Liver (tissue), 9 donors: ENCODE results near the gene MAP1LC3B2. TPM values are rescaled to one million over a fixed set of nuclear protein-coding genes. Genes with fewer than 3 reads are reported as not detected.

ENCODE experiments used
- DNase-seq: peaks from one replicate; pipeline ENCODE4 v3.0.0-alpha.2; 2017; ENCODE audit warnings: low spot score
- H3K27ac ChIP-seq, 2 donors: one replicate each; pipeline ENCODE4 v1.7.0; 2013; ENCODE audit warnings: inconsistent platforms in 2 of 2, low read length in 2 of 2, control low read depth in 1 of 2, low read depth in 1 of 2, mild to moderate bottlenecking in 1 of 2
- H3K27me3 ChIP-seq, 4 donors: one replicate each; pipeline versions ENCODE4 v1.6.1 to v1.7.0; 2013; ENCODE audit warnings: low read length in 3 of 4, inconsistent platforms in 1 of 4, mild to moderate bottlenecking in 1 of 4, moderate library complexity in 1 of 4; ENCODE audit not compliant: control insufficient read depth in 4 of 4, insufficient read depth in 4 of 4
- H3K36me3 ChIP-seq, 4 donors: one replicate each; pipeline versions ENCODE4 v1.6.1 to v1.7.0; 2013; ENCODE audit warnings: low read length in 3 of 4, mild to moderate bottlenecking in 3 of 4, low read depth in 1 of 4, moderate library complexity in 1 of 4; ENCODE audit not compliant: control insufficient read depth in 4 of 4, insufficient read depth in 3 of 4
- H3K4me1 ChIP-seq, 4 donors: one replicate each; pipeline versions ENCODE4 v1.6.1 to v1.7.0; 2013; ENCODE audit warnings: low read length in 3 of 4, mild to moderate bottlenecking in 3 of 4, moderate library complexity in 1 of 4; ENCODE audit not compliant: control insufficient read depth in 4 of 4, insufficient read depth in 4 of 4
- H3K4me3 ChIP-seq, 3 donors: one replicate each; pipeline versions ENCODE4 v1.6.1 to v1.7.0; 2013; ENCODE audit warnings: low read length in 3 of 3, control low read depth in 1 of 3, low read depth in 1 of 3, mild to moderate bottlenecking in 1 of 3
- H3K9ac ChIP-seq, 2 donors: one replicate each; pipeline ENCODE4 v1.7.0; 2013; ENCODE audit warnings: low read length in 2 of 2, mild to moderate bottlenecking in 2 of 2, moderate library complexity in 2 of 2, control low read depth in 1 of 2, low read depth in 1 of 2
- H3K9me3 ChIP-seq, 4 donors: one replicate each; pipeline versions ENCODE4 v1.6.1 to v1.7.0; 2013; ENCODE audit warnings: low read length in 3 of 4; ENCODE audit not compliant: control insufficient read depth in 4 of 4
- EGR1 ChIP-seq, 2 donors: IDR thresholded peaks; 2 replicates each; pipeline ENCODE4 v1.6.1; 2016 to 2018; ENCODE audit warnings: antibody characterized with exemption in 2 of 2, low read depth in 2 of 2
- FOXA1 ChIP-seq: IDR thresholded peaks from 2 replicates; pipeline ENCODE4 v1.6.1; 2016; ENCODE audit warnings: antibody characterized with exemption
- FOXA2 ChIP-seq: IDR thresholded peaks from 2 replicates; pipeline ENCODE4 v1.6.1; 2016; ENCODE audit warnings: antibody characterized with exemption
- GABPA ChIP-seq, 2 donors: IDR thresholded peaks in 1 of 2; conservative IDR thresholded peaks in 1 of 2; 2 replicates each; pipeline ENCODE4 v1.6.1; 2016; ENCODE audit warnings: antibody characterized with exemption in 2 of 2, mild to moderate bottlenecking in 1 of 2, moderate library complexity in 1 of 2
- HNF4A ChIP-seq, 2 donors: conservative IDR thresholded peaks; 2 replicates each; pipeline ENCODE4 v1.6.1; 2016; ENCODE audit warnings: antibody characterized with exemption in 2 of 2, mild to moderate bottlenecking in 2 of 2
- JUND ChIP-seq, 2 donors: IDR thresholded peaks; 2 replicates each; pipeline ENCODE4 v1.6.1; 2016; ENCODE audit warnings: antibody characterized with exemption in 2 of 2
- NR2F2 ChIP-seq: IDR thresholded peaks from 2 replicates; pipeline ENCODE4 v1.6.1; 2016; ENCODE audit warnings: antibody characterized with exemption
- RAD21 ChIP-seq, 2 donors: IDR thresholded peaks; 2 replicates each; pipeline ENCODE4 v1.6.1; 2016; ENCODE audit warnings: antibody characterized with exemption in 2 of 2, mild to moderate bottlenecking in 2 of 2
- RXRA ChIP-seq, 2 donors: IDR thresholded peaks; 2 replicates each; pipeline ENCODE4 v1.6.1; 2017 to 2018; ENCODE audit warnings: antibody characterized with exemption in 2 of 2, mild to moderate bottlenecking in 1 of 2
- SP1 ChIP-seq: IDR thresholded peaks from 2 replicates; pipeline ENCODE4 v1.6.1; 2018; ENCODE audit warnings: antibody characterized with exemption, mild to moderate bottlenecking
- YY1 ChIP-seq: IDR thresholded peaks from 2 replicates; pipeline ENCODE4 v1.6.1; 2016; ENCODE audit warnings: antibody characterized with exemption, mild to moderate bottlenecking
- WGBS: extraction: QIAGEN DNeasy Blood & Tissue Kit; methylation state at CpG from one replicate; pipeline ENCODE4 v1.1.7; 2013; 5-methylcytosine and 5-hydroxymethylcytosine counted together
- polyA plus RNA-seq, 2 donors: library from polyadenylated mRNA; stranded (reverse) in 1 of 2; unstranded in 1 of 2; fragments of 200-250 nt in 1 of 2; fragments of >200 nt in 1 of 2; fragmentation: Nextera tagmentation in 1 of 2; extraction: Ambion mirVana in 1 of 2; gene quantifications; one replicate each; pipeline versions ENCODE4 v1.2.1 to v1.2.3, GENCODE V29; 2013 to 2015
- total RNA-seq, 2 donors: library from RNA; depleted of rRNA; stranded (reverse); fragments of >200 nt; gene quantifications; one replicate each; pipeline ENCODE4 v1.2.3, GENCODE V29; 2014
- TF ChIP-seq, protein P1 (sequence below): IDR thresholded peaks from 2 replicates; pipeline ENCODE4 v1.6.1; 2016; ENCODE audit warnings: antibody characterized with exemption
- TF ChIP-seq, protein P2 (sequence below): fragments of 150-350 bp; IDR thresholded peaks from 2 replicates; pipeline ENCODE4 v1.5.1; 2017; ENCODE audit warnings: improper control_type of control experiment, low read depth, low read length; ENCODE audit not compliant: missing input control
- TF ChIP-seq, protein P3 (sequence below): IDR thresholded peaks from 2 replicates; pipeline ENCODE4 v1.6.1; 2016; ENCODE audit warnings: antibody characterized with exemption, mild to moderate bottlenecking
- donor health status: healthy.
- donor health status: healthy.
- donor health status: healthy.
- donor health status: healthy.
- donor health status: healthy.

MAP1LC3B2 gene
- total and polyA plus RNA-seq, 4 donors = 1.3 to 7.7 TPM; not detected in 2

DNA sequence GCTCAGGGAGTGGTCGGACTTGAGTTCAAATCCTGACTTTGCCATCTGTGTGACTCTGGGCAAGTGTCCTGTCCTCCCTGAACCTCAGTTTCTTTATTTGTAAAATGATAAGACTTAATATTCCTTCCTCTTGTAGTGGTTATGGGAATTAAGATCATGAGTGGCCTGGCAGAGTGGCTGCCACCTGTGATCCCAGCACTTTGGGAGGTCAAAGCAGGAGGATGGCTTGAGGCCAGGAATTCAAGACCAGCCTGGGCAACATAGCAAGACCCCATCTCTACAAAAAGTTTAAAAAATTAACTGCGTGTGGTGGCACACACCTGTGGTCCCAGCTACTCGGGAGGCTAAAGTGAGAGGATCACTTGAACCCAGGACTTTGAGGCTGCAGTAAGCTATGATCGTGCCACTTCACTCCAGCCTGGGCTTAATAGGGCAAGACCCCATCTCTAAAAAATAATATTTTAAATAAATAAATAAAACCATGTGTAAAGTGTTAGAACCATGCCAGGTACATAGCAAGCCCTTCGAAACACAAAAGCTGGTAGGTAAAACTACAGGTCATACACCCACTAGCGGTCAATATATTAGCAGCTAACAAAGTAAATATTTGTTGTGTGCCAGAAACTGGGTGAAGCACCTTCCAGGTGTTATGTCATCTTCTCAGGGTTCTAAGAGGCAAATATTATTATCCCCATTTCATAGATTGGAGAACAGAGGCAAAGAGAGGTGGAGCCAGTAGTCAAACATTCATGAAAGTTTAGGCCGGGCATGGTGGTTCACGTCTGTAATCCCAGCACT, 17.4 kb upstream of the MAP1LC3B2 start:
- H3K27me3 ChIP-seq = no peaks in the 10 kb centered on the region
- 83% methylated on average over 8 of the region's 8 CpGs for WGBS
- no peaks in the 10 kb centered on the region for H3K9me3 ChIP-seq
- H3K4me1 ChIP-seq = peaks cover 0 to 8% (median 4%) of the 10 kb centered on the region in 4 donors
- no peak overlapping the region for H3K9ac ChIP-seq
- H3K4me3 ChIP-seq = no peak overlapping the region
- H3K36me3 ChIP-seq = no peaks in the 10 kb centered on the region
- TF ChIP-seq RAD21 (IDR thresholded peaks at IDR 0.05) (peak in 1 of 2 donors; percentile 56), SP1 (no peak)
- no peak for DNase-seq
- no peak overlapping the region for H3K27ac ChIP-seq

DNA sequence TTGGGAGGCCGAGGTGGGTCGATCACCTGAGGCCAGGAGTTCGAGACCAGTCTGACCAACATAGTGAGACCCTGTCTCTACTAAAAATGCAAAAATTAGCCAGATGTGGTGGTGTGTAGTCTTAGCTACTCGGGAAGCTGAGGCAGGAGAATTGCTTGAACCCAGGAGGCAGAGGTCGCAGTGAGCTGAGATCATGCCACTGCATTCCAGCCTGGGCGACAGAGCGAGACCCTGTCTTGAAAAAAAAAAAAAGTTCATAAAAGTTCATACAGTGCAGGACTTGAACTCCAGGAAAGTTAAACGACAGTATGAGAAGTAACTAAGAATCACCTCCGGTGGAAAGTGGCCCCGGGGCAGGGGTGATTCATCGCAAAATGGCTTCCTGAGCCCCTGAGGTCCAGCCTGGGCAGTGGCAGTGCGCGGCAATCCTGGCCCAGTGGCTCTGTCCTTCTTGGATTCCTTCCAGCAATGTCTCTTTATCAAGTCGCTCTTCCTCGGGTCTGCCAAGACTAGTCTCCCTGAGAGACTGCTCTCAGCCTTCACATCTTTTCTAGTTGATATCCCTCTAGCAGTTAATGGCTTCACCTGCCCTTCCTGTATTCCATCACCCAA, 16.7 kb upstream of the MAP1LC3B2 start:
- WGBS = 77% methylated on average over 15 of the region's 15 CpGs
- DNase-seq = no peak
- TF ChIP-seq, protein P1, sequence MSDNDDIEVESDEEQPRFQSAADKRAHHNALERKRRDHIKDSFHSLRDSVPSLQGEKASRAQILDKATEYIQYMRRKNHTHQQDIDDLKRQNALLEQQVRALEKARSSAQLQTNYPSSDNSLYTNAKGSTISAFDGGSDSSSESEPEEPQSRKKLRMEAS = no peak
- no peak for TF ChIP-seq EGR1 (IDR thresholded peaks at IDR 0.05; ENCODE audit: low read depth in 2 of 2)
- TF ChIP-seq HNF4A (conservative IDR thresholded peaks at IDR 0.05) = no peak
- TF ChIP-seq, protein P2, sequence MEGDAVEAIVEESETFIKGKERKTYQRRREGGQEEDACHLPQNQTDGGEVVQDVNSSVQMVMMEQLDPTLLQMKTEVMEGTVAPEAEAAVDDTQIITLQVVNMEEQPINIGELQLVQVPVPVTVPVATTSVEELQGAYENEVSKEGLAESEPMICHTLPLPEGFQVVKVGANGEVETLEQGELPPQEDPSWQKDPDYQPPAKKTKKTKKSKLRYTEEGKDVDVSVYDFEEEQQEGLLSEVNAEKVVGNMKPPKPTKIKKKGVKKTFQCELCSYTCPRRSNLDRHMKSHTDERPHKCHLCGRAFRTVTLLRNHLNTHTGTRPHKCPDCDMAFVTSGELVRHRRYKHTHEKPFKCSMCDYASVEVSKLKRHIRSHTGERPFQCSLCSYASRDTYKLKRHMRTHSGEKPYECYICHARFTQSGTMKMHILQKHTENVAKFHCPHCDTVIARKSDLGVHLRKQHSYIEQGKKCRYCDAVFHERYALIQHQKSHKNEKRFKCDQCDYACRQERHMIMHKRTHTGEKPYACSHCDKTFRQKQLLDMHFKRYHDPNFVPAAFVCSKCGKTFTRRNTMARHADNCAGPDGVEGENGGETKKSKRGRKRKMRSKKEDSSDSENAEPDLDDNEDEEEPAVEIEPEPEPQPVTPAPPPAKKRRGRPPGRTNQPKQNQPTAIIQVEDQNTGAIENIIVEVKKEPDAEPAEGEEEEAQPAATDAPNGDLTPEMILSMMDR = no peak
- TF ChIP-seq GABPA (IDR thresholded peaks at IDR 0.05 in 1 of 2, conservative IDR thresholded peaks at IDR 0.05 in 1 of 2) = no peak
- TF ChIP-seq, protein P3, sequence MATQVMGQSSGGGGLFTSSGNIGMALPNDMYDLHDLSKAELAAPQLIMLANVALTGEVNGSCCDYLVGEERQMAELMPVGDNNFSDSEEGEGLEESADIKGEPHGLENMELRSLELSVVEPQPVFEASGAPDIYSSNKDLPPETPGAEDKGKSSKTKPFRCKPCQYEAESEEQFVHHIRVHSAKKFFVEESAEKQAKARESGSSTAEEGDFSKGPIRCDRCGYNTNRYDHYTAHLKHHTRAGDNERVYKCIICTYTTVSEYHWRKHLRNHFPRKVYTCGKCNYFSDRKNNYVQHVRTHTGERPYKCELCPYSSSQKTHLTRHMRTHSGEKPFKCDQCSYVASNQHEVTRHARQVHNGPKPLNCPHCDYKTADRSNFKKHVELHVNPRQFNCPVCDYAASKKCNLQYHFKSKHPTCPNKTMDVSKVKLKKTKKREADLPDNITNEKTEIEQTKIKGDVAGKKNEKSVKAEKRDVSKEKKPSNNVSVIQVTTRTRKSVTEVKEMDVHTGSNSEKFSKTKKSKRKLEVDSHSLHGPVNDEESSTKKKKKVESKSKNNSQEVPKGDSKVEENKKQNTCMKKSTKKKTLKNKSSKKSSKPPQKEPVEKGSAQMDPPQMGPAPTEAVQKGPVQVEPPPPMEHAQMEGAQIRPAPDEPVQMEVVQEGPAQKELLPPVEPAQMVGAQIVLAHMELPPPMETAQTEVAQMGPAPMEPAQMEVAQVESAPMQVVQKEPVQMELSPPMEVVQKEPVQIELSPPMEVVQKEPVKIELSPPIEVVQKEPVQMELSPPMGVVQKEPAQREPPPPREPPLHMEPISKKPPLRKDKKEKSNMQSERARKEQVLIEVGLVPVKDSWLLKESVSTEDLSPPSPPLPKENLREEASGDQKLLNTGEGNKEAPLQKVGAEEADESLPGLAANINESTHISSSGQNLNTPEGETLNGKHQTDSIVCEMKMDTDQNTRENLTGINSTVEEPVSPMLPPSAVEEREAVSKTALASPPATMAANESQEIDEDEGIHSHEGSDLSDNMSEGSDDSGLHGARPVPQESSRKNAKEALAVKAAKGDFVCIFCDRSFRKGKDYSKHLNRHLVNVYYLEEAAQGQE = no peak
- no peak for TF ChIP-seq JUND (IDR thresholded peaks at IDR 0.05)
- TF ChIP-seq NR2F2 = no peak
- TF ChIP-seq YY1 = no peak
- no peak for TF ChIP-seq FOXA1
- TF ChIP-seq FOXA2 = no peak
- TF ChIP-seq RXRA (IDR thresholded peaks at IDR 0.05) = no peak
- no peak for TF ChIP-seq RAD21 (IDR thresholded peaks at IDR 0.05)
- no peak for TF ChIP-seq SP1
- Histone ChIP-seq H3K36me3 (no peaks in the 10 kb centered on the region), H3K9me3 (no peaks in the 10 kb centered on the region), H3K4me3 (no peak overlapping the region), H3K4me1 (peaks cover 0 to 8% (median 4%) of the 10 kb centered on the region in 4 donors), H3K9ac (no peak overlapping the region), H3K27ac (no peak overlapping the region), H3K27me3 (no peaks in the 10 kb centered on the region)
